Peyer's patch (tissue), 4 donors: Measurements from ENCODE around the gene SLC50A1. TPM values are rescaled to one million over a fixed set of nuclear protein-coding genes. Genes with fewer than 3 reads are reported as not detected.
A peak's percentile ranks its signal among the peaks of the same experiment; 100 is the strongest.

ENCODE experiments used
- DNase-seq, 3 donors: peaks; one replicate each; pipeline ENCODE4 v3.0.0-alpha.2; 2017 to 2019
- H3K27ac ChIP-seq, 4 donors: fragments of 200-600 bp; sonication (generic); one replicate each; pipeline ENCODE4 v1.5.1; 2016 to 2019
- H3K27me3 ChIP-seq, 2 donors: fragments of 200-600 bp; sonication (generic); one replicate each; pipeline ENCODE4 v1.5.1; 2019
- H3K36me3 ChIP-seq, 3 donors: fragments of 200-600 bp; sonication (generic); one replicate each; pipeline ENCODE4 v1.5.1; 2016 to 2019
- H3K4me1 ChIP-seq, 4 donors: fragments of 200-600 bp; sonication (generic); one replicate each; pipeline ENCODE4 v1.5.1; 2016 to 2019
- H3K4me3 ChIP-seq, 4 donors: fragments of 200-600 bp; sonication (generic); 1 replicate in 3 of 4; 2 replicates in 1 of 4; pipeline ENCODE4 v1.5.1; 2016 to 2019; ENCODE audit warnings: mild to moderate bottlenecking in 1 of 4
- H3K9me3 ChIP-seq, 4 donors: fragments of 200-600 bp; sonication (generic); one replicate each; pipeline ENCODE4 v1.5.1; 2016 to 2019; ENCODE audit warnings: mild to moderate bottlenecking in 1 of 4
- POLR2A ChIP-seq, 2 donors: fragments of 450-650 bp; IDR thresholded peaks; one replicate each; pipeline ENCODE4 v1.5.1; 2017; ENCODE audit warnings: antibody characterized with exemption in 2 of 2, mild to moderate bottlenecking in 2 of 2, moderate library complexity in 2 of 2
- total RNA-seq, 4 donors: library from RNA; depleted of rRNA; stranded (reverse); fragments of >200 nt; gene quantifications; one replicate each; pipeline ENCODE4 v1.1.0, GENCODE V29; 2016
- TF ChIP-seq, protein P1 (sequence below), 6 experiments: fragments of 450-650 bp in 4 of 6; fragments of 200-600 bp in 2 of 6; sonication (generic) in 1 of 6; IDR thresholded peaks; one replicate each; pipeline ENCODE4 v1.5.1; 2017 to 2019; ENCODE audit warnings: antibody characterized with exemption in 6 of 6, mild to moderate bottlenecking in 3 of 6, moderate library complexity in 1 of 6

The SLC50A1 gene
- total RNA-seq, 4 donors from 2014 or later, result 42.5 to 83.3 (median 46.7) TPM

DNA sequence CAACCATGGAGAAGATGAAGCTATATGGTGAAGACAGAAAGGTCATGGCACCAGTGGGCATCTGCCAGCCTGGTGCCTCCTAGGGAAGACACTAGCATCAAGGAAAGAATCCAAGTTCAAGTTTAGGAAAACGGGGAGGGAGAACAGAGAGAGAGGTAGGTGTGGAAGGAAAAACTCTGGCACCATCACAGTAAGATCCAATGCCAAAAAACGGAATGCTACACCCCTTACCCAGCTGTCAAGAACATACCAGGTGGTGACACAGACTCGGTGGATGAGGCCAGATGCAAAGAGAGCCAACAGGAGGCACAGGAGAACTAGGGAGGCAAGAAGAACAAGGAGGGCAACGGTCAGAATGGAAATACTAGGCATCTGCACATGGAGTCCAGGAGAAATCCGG, 33.9 kb downstream of the SLC50A1 start:
- Histone ChIP-seq H3K9me3 (no peaks in the 10 kb centered on the region), H3K36me3 (peaks cover 0 to 9% (median 0%) of the 10 kb centered on the region in 3 donors), H3K4me3 (no peak overlapping the region), H3K27ac (no peak overlapping the region), H3K4me1 (peaks cover 0 to 41% (median 15%) of the 10 kb centered on the region in 4 donors), H3K27me3 (peaks cover 0 to 4% of the 10 kb centered on the region in 2 donors)
- TF ChIP-seq POLR2A (IDR thresholded peaks at IDR 0.05), result no peak
- TF ChIP-seq, protein P1, sequence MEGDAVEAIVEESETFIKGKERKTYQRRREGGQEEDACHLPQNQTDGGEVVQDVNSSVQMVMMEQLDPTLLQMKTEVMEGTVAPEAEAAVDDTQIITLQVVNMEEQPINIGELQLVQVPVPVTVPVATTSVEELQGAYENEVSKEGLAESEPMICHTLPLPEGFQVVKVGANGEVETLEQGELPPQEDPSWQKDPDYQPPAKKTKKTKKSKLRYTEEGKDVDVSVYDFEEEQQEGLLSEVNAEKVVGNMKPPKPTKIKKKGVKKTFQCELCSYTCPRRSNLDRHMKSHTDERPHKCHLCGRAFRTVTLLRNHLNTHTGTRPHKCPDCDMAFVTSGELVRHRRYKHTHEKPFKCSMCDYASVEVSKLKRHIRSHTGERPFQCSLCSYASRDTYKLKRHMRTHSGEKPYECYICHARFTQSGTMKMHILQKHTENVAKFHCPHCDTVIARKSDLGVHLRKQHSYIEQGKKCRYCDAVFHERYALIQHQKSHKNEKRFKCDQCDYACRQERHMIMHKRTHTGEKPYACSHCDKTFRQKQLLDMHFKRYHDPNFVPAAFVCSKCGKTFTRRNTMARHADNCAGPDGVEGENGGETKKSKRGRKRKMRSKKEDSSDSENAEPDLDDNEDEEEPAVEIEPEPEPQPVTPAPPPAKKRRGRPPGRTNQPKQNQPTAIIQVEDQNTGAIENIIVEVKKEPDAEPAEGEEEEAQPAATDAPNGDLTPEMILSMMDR (IDR thresholded peaks at IDR 0.05), result no peak
- peak in 1 of 3 donors; percentile 18 for DNase-seq

DNA sequence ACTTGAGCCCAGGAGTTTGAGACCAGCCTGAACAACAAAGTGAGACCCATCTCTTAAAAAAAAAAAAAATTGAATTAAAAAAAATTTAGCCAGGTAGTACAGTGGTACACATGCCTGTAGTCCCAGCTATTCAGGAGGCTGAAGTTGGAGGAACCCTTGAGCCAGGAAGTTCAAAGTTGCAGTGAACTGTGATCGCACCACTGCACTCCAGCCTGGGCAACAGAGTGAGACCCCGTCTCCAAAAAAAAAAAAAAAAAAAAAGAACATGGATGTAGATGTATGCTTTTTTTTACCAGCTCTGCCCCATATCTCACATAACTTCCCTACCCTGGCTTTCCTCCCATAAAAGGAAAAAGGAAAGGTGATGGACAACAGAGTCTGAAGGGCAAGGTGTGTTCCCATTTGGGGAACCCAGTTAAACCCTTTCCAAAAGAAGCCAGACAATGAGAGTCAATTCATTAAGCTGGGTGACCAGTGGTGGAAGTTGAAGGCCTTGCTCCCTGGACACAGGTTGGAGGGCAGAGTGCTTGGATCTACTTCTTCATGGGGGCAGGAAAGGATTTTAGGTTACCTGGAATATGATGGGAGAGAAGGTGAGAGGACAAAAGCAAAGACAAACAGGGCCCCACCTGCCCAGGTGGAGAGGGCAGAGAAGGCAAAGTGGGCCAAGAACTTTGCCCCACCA, 34.6 kb downstream of the SLC50A1 start:
- DNase-seq, result peak in 1 of 3 donors; percentile 4
- H3K27ac ChIP-seq, result no peak overlapping the region
- H3K36me3 ChIP-seq, result peaks cover 0 to 9% (median 0%) of the 10 kb centered on the region in 3 donors
- no peaks in the 10 kb centered on the region for H3K9me3 ChIP-seq
- H3K4me3 ChIP-seq, result no peak overlapping the region
- peaks cover 0 to 42% (median 17%) of the 10 kb centered on the region in 4 donors for H3K4me1 ChIP-seq
- peaks cover 0 to 4% of the 10 kb centered on the region in 2 donors for H3K27me3 ChIP-seq
- TF ChIP-seq POLR2A (IDR thresholded peaks at IDR 0.05), result no peak
- TF ChIP-seq, protein P1 (IDR thresholded peaks at IDR 0.05), result no peak

DNA sequence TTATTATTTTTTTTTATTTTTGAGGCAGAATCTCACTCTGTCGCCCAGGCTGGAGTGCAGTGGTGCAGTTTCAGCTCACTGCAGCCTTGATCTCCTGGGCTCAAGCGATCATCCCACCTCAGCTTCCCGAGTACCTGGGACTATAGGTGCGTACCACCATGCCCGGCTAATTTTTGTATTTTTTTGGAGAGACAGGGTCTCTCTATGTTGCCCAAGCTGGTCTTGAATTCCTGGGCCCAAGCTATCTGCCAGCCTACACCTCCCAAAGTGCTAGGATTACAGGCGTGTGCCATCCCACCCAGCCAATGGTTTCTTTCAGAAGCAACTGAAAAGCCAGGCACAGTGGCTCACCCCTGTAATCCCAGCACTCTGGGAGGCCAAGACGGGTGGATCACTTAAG, 35.2 kb downstream of the SLC50A1 start:
- DNase-seq, result peak in 2 of 3 donors; percentile 13 to 29
- peaks cover 0 to 4% of the 10 kb centered on the region in 2 donors for H3K27me3 ChIP-seq
- peaks cover 0 to 42% (median 17%) of the 10 kb centered on the region in 4 donors for H3K4me1 ChIP-seq
- H3K4me3 ChIP-seq, result no peak overlapping the region
- peaks cover 0 to 9% (median 0%) of the 10 kb centered on the region in 3 donors for H3K36me3 ChIP-seq
- H3K27ac ChIP-seq, result no peak overlapping the region
- TF ChIP-seq, protein P1 (IDR thresholded peaks at IDR 0.05), result no peak
- H3K9me3 ChIP-seq, result no peaks in the 10 kb centered on the region

DNA sequence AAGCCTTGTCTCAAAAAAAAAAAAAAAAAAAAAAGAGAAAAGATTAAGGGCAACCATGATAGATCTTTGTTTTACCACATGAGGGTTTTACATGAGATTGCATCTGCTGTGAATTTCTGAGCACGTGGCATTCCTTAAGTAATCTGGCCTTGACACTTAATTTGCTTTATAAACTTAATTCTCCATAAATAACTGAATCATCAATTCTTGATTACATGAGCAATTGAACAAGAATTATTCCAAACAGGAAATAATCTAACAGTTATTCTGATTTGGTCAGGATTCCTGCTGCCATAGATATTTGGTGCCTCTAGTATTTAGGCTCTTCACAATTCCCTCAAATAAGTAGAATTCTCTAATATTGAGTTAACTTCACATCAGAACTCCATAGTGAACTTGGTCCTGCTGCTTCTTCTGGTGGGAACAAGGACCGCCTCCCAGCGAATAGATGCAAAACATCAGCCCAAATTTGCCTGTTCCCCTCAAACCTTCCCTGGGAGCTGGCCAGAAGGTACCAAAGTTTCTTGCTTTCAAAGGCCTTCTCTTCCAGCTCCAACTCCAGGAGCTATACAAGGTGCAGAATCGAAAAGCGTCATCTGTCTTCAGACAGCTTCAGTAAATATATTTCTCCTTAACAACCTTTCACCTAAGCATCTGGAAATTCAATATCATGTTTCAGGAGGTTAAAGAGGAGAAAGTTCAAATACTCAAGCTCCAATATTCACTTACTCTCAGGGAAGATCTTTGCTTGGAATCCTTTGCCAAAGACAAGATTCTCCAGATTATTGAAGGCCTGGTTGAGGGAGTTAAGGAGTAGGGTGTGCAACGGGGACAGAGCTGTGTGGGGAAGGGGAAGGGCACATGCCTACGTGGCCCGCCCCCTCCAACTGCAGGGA, 36.4 kb downstream of the SLC50A1 start:
- peak in 2 of 3 donors; percentile 15 to 28 for DNase-seq
- peaks cover 0 to 39% (median 16%) of the 10 kb centered on the region in 4 donors for H3K4me1 ChIP-seq
- H3K9me3 ChIP-seq, result no peaks in the 10 kb centered on the region
- peak overlapping the region; percentile 76 to 86 (median 83) for H3K4me3 ChIP-seq
- H3K27me3 ChIP-seq, result peaks cover 0 to 4% of the 10 kb centered on the region in 2 donors
- peak overlapping the region; percentile 87 to 91 (median 90) for H3K27ac ChIP-seq
- peaks cover 0 to 9% (median 0%) of the 10 kb centered on the region in 3 donors for H3K36me3 ChIP-seq
- no peak for TF ChIP-seq POLR2A (IDR thresholded peaks at IDR 0.05)
- TF ChIP-seq, protein P1 (IDR thresholded peaks at IDR 0.05), result no peak

DNA sequence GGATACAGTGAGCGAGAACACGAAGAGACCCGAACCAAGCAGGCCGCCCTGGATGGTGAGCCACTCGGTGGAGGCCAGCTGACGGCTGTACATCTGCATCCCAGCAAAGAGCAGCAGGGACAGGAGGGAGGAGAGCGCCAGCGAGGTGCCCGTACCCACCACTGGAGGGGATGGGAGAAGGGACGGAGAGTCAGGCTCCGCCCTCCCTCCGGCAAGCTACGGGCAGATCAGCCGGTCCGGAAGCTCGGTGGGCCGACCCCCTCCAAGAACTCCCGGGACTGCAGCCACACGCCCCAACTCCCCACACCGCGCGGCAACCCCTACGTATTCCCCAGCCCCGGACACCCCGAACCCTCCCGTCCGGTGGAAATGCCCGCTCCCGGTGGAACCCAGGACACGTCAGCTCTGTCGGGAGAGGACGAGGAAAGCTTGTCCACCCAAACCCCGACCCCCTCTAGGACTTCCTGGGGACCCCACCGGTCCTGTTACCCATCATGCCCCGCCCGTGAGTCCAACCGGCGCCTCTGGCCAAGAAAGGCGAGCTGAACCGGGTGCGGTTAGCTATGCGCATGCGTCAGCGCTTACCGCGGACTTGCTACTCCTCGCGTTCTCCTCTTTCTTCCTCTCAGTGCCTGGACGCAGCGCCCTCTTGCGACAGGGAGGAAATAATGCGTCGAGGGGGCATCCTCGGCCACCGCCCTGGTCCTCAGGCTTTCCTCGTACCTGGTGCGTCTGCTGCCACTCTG, 37.3 kb downstream of the SLC50A1 start, which contains the start of gene KRTCAP2:
Gene KRTCAP2 (minus strand): TSS at position 573 of the 746 bp plus-strand sequence. CDS start 80 bp downstream, at position 493.
- peak within 1 kb of the TSS; percentile 76 to 86 (median 83) for H3K4me3 ChIP-seq

More for the DNA sequence above, 37.3 kb downstream of the SLC50A1 start, which contains the start of gene KRTCAP2:
- TF ChIP-seq, protein P1 (IDR thresholded peaks at IDR 0.05), result peak; percentile 94 to 99 (median 96)
- TF ChIP-seq POLR2A (IDR thresholded peaks at IDR 0.05), result peak; percentile 32 to 67
- H3K4me1 ChIP-seq, result peaks cover 0 to 31% (median 12%) of the 10 kb centered on the region in 4 donors
- H3K27ac ChIP-seq, result peak within 1 kb of the TSS; percentile 87 to 91 (median 90)
- H3K9me3 ChIP-seq, result no peaks in the 10 kb centered on the region
- H3K36me3 ChIP-seq, result peaks cover 0 to 9% (median 0%) of the 10 kb centered on the region in 3 donors
- H3K27me3 ChIP-seq, result peaks cover 0 to 4% of the 10 kb centered on the region in 2 donors
- peak; percentile 88 to 97 (median 94) for DNase-seq
